GM12878 (cell line): ENCODE results near the gene NAP1L1. TPM values are rescaled to one million over a fixed set of nuclear protein-coding genes. Genes with fewer than 3 reads are reported as not detected.

Experiments
- ATAC-seq: fragments of 200-7000 bp; cut with Tn5 transposase; 3 replicates; pipeline ENCODE4 v1.9.1; 2020; ENCODE audit warnings: mild to moderate bottlenecking, moderate library complexity
- BruUV-seq: library from RNA; stranded (reverse); fragments of 400-500 nt; replicated peaks from 2 replicates; lab custom pipeline; 2021; lab: Mats Ljungman, UMichigan
- CTCF ChIA-PET: fragments of 300-600 bp; sonication (Branson Sonifier 250); formaldehyde crosslinking; extraction: SDS; loops from one replicate; lab custom pipeline; 2021; ENCODE audit warnings: inconsistent platforms; lab: Yijun Ruan, JAX
- POLR2A ChIA-PET: fragments of 350-600 bp; formaldehyde crosslinking; extraction: SDS; loops from one replicate; lab custom pipeline; 2021; ENCODE audit warnings: inconsistent platforms; lab: Charles Lee
- RAD21 ChIA-PET: fragments of 300-600 bp; sonication (Branson Sonifier 250); formaldehyde crosslinking; loops from one replicate; lab custom pipeline; 2023; ENCODE audit warnings: antibody characterized with exemption; ENCODE audit not compliant: unreplicated experiment; lab: Charles Lee
- SMC1A ChIA-PET: fragments of 300-600 bp; sonication (Branson Sonifier 250); formaldehyde crosslinking; loops from one replicate; lab custom pipeline; 2023; ENCODE audit not compliant: unreplicated experiment, uncharacterized antibody; lab: Charles Lee
- DNase-seq: peaks from one replicate; pipeline ENCODE4 v3.0.0-alpha.2; 2011; ENCODE audit warnings: low read depth, low spot score
- FAIRE-seq: peaks from 3 replicates; lab custom pipeline; 2011; peaks lifted over from hg19 to GRCh38; lab: Jason Lieb, UNC
- H2AFZ ChIP-seq: 2 replicates; pipeline ENCODE4 v1.6.0; 2011; ENCODE audit warnings: low read depth, low read length, control low read depth; ENCODE audit not compliant: control insufficient read depth
- H3K27ac ChIP-seq: 2 replicates; pipeline ENCODE4 v1.5.1; 2011; ENCODE audit warnings: control low read depth; ENCODE audit not compliant: control insufficient read depth, insufficient read depth
- H3K27me3 ChIP-seq, 2 experiments: replicated peaks in 1 of 2; 2 replicates each; pipeline versions ENCODE4 v1.6.0 to v1.6.1; 2011; ENCODE audit warnings: low read length in 1 of 2; ENCODE audit not compliant: control insufficient read depth in 2 of 2, insufficient read depth in 2 of 2
- H3K36me3 ChIP-seq, 2 experiments: 2 replicates each; pipeline ENCODE4 v1.5.1; 2011; ENCODE audit warnings: low read length in 1 of 2; ENCODE audit not compliant: control insufficient read depth in 2 of 2, insufficient read depth in 2 of 2
- H3K4me1 ChIP-seq: 2 replicates; pipeline ENCODE4 v1.6.1; 2011; ENCODE audit warnings: mild to moderate bottlenecking, low read length, moderate library complexity, mixed read lengths; ENCODE audit not compliant: control insufficient read depth, insufficient read depth
- H3K4me2 ChIP-seq: 2 replicates; pipeline ENCODE4 v1.6.0; 2011; ENCODE audit warnings: control low read depth; ENCODE audit not compliant: control insufficient read depth, insufficient read depth
- H3K4me3 ChIP-seq: fragments of 200-600 bp; sonication (generic); 2 replicates; pipeline ENCODE4 v1.5.1; 2016
- H3K79me2 ChIP-seq: 2 replicates; pipeline ENCODE4 v1.6.0; 2011; ENCODE audit warnings: low read length; ENCODE audit not compliant: control insufficient read depth, insufficient read depth
- H3K9ac ChIP-seq: 2 replicates; pipeline ENCODE4 v1.8.0; 2011; ENCODE audit warnings: low read length, control low read depth, mixed read lengths; ENCODE audit not compliant: control insufficient read depth, insufficient read depth
- H3K9me3 ChIP-seq: replicated peaks from 3 replicates; pipeline ENCODE4 v1.5.1; 2011; ENCODE audit warnings: mild to moderate bottlenecking, low read length; ENCODE audit not compliant: control insufficient read depth, insufficient read depth
- H4K20me1 ChIP-seq: 2 replicates; pipeline ENCODE4 v1.6.0; 2011; ENCODE audit not compliant: control insufficient read depth, insufficient read depth
- JUND ChIP-seq: IDR thresholded peaks from 2 replicates; pipeline ENCODE4 v1.6.1; 2012; ENCODE audit warnings: low read depth, mild to moderate bottlenecking, low read length, improper control_type of control experiment, moderate library complexity
- KDM1A ChIP-seq: fragments of 200-600 bp; sonication (generic); IDR thresholded peaks from 2 replicates; pipeline ENCODE4 v1.6.1; 2016; ENCODE audit warnings: borderline replicate concordance
- MEF2B ChIP-seq: fragments of 450-650 bp; IDR thresholded peaks from 2 replicates; pipeline ENCODE4 v1.6.1; 2018; ENCODE audit warnings: mild to moderate bottlenecking, moderate library complexity; ENCODE audit not compliant: partially characterized antibody, poor library complexity, severe bottlenecking
- PML ChIP-seq: IDR thresholded peaks from 2 replicates; pipeline ENCODE4 v1.6.1; 2012; ENCODE audit warnings: low read length, inconsistent platforms
- RAD51 ChIP-seq: fragments of 450-650 bp; IDR thresholded peaks from 2 replicates; pipeline ENCODE4 v1.6.1; 2016; ENCODE audit warnings: moderate library complexity, mild to moderate bottlenecking, inconsistent platforms
- RELB ChIP-seq: fragments of 450-650 bp; IDR thresholded peaks from 2 replicates; pipeline ENCODE4 v1.6.1; 2017; ENCODE audit warnings: low read depth, mild to moderate bottlenecking, moderate library complexity
- SIN3A ChIP-seq: IDR thresholded peaks from 2 replicates; pipeline ENCODE4 v1.6.1; 2012; ENCODE audit warnings: low read depth, low read length, improper control_type of control experiment
- SKIL ChIP-seq: fragments of 450-650 bp; IDR thresholded peaks from 2 replicates; pipeline ENCODE4 v1.6.1; 2017; ENCODE audit warnings: mild to moderate bottlenecking, low read depth, inconsistent platforms; ENCODE audit not compliant: poor library complexity, severe bottlenecking
- SPI1 ChIP-seq: IDR thresholded peaks from 2 replicates; pipeline ENCODE4 v1.6.1; 2011; ENCODE audit warnings: low read depth, mild to moderate bottlenecking, low read length, moderate library complexity, borderline replicate concordance; ENCODE audit not compliant: insufficient read depth
- SUPT20H ChIP-seq: IDR thresholded peaks from 2 replicates; pipeline ENCODE4 v1.6.1; 2011; ENCODE audit warnings: low read depth, mild to moderate bottlenecking, low read length, moderate library complexity, borderline replicate concordance; ENCODE audit not compliant: control insufficient read depth
- WGBS: methylation state at CpG from one replicate; pipeline ENCODE4 v1.1.6; 2016; ENCODE audit warnings: low lambda C conversion rate; ENCODE audit not compliant: insufficient replicate concordance, insufficient coverage; ENCODE audit errors: missing lambda C conversion rate; 5-methylcytosine and 5-hydroxymethylcytosine counted together
- in situ Hi-C: fragments of 300-500 bp; cut with MboI; formaldehyde crosslinking; loops from 9 replicates; pipeline ENCODE4 v1.14.3; 2018; ENCODE audit warnings: mixed read lengths
- intact Hi-C: fragments of 100-400 bp; cut with micrococcal nuclease; formaldehyde crosslinking; loops from one replicate; pipeline ENCODE4 v1.14.2; 2022; ENCODE audit not compliant: unreplicated experiment
- polyA plus RNA-seq, 11 experiments: library from polyadenylated mRNA; depleted of rRNA in 4 of 11; unstranded in 6 of 11; stranded (reverse) in 5 of 11; fragments of >200 nt; fragmentation: Nextera tagmentation in 4 of 11; fragmentation: Illumina TruSeq in 1 of 11; extraction: Ambion mirVana in 4 of 11; extraction: Trizol in 1 of 11; gene quantifications; 1 replicate in 1 of 11; 2 replicates in 10 of 11; pipeline versions ENCODE4 v1.2.1 to v1.2.3, GENCODE V29; 2011 to 2016; ENCODE audit warnings: inconsistent platforms in 2 of 11, missing spikeins in 2 of 11, low read depth in 1 of 11
- total RNA-seq, 4 experiments: library from RNA; depleted of rRNA in 3 of 4; stranded (reverse); fragments of >200 nt in 3 of 4; fragmentation: Illumina TruSeq in 1 of 4; extraction: Trizol in 1 of 4; gene quantifications; 2 replicates each; pipeline versions ENCODE4 v1.2.1 to v1.2.3, GENCODE V29; 2013 to 2021

NAP1L1 gene
- total and polyA plus RNA-seq, 10 of the 15 experiments (the other 5 are each of a cell fraction or from before 2014, with no cell fraction given) = 256 to 1,036 (median 536) TPM

- no peaks in the 10 kb centered on the region for H4K20me1 ChIP-seq
- H2AFZ ChIP-seq = peak overlapping the region; percentile 54
- peak overlapping the region; percentile 32 for H3K4me2 ChIP-seq
- no peaks in the 10 kb centered on the region; a peak in 1 of 4 replicates for H3K27me3 ChIP-seq
- SMC1A ChIA-PET = interaction anchor here (0.7 to 4.1 kb wide), 8 partner anchors 30 to 750 kb away, joined by 3 to 11 read pairs (median 3); partner anchors contain the start of genes BBS10 and OSBPL8
- FAIRE-seq (no peak), ATAC-seq (no peak), DNase-seq (no peak)
- in situ Hi-C loops = loop anchor here (25.0 kb wide), 1 partner anchor 979 kb away; the partner anchor contains the start of gene E2F7
- intact Hi-C loops = loop anchor here (5.0 to 10.0 kb wide), 6 partner anchors 59 to 681 kb away; partner anchors contain the start of genes OSBPL8 and ZDHHC17
- peak overlapping the region; percentile 74 for H3K4me3 ChIP-seq
- RAD21 ChIA-PET = interaction anchor here (0.6 to 2.6 kb wide), 7 partner anchors 17 to 265 kb away, joined by 3 to 8 read pairs (median 4); partner anchors contain the start of genes BBS10 and PHLDA1
- CTCF ChIA-PET = interaction anchor here (0.6 to 2.7 kb wide), 5 partner anchors 10 to 556 kb away, joined by 3 to 9 read pairs (median 3); no protein-coding TSS in a partner anchor
- H3K9me3 ChIP-seq = no peaks in the 10 kb centered on the region
- TF ChIP-seq KDM1A (no peak), SKIL (peak; percentile 19), JUND (no peak), MEF2B (peak; percentile 29), RAD51 (peak; percentile 69; the same call in 1 of the 2 replicates), SUPT20H (no peak), RELB (0 out of 2 replicates have a peak, but pooled peaks have one; percentile 4), SIN3A (0 out of 2 replicates have a peak, but pooled peaks have one; percentile 24), PML (no peak), SPI1 (no peak)
- TF ChIP-seq, all 136 proteins: peak for 5
- no TSS peak for BruUV-seq
- Histone ChIP-seq H3K4me1 (peaks cover 11% of the 10 kb centered on the region), H3K9ac (peak overlapping the region; percentile 92), H3K27ac (peak overlapping the region; percentile 91), H3K36me3 (0 out of 4 replicates have a peak, but pooled peaks cover 0 to 2% of the 10 kb centered on the region in 2 experiments), H3K79me2 (peaks cover 60% of the 10 kb centered on the region)
- POLR2A ChIA-PET = interaction anchor here (0.6 to 3.6 kb wide), 15 partner anchors 9 to 742 kb away, joined by 3 to 14 read pairs (median 4); partner anchors contain the start of genes BBS10 and PHLDA1
- WGBS = under 1% methylated on average over 14 of the region's 14 CpGs
Observed at GRCh38 chr12:76083246-76083903, 1.1 kb downstream of the NAP1L1 start.
